ENCODE results near the gene IL12B. TPM values are rescaled to one million over a fixed set of nuclear protein-coding genes. Genes with fewer than 3 reads are reported as not detected.

IL12B gene
- total RNA-seq, 2 experiments from 2014 or later: not detected

- ChIA-PET POLR2A (no interaction called here), CTCF (interaction anchor here (1.1 kb wide), 1 partner anchor 72 kb away, joined by 3 read pairs; no protein-coding TSS in a partner anchor)
These were observed 7.0 kb upstream of the IL12B start for GRCh38 chr5:159337016-159337955.

DNA sequence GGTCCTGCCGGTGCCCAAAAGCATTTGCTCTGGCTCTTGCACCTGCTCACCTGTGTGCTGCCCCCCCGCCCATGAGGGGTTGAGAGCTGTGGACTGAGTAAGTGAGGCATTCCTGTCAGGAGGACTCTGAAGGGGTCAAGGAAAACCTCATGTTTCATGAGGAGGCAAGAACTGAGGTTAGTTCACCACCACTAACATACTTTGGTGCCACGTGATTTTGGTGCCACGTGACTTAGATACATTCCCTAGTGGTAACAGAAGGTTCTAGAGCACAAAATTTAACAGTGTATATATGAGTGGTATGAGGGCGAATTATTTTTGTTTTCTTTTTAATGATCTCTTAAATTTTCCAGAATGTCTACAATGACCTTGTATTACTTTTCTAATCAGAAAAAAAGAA is 6.3 kb upstream of the IL12B start:
- CTCF ChIA-PET: interaction anchor here (1.1 kb wide), 1 partner anchor 73 kb away, joined by 3 read pairs; no protein-coding TSS in a partner anchor
- POLR2A ChIA-PET: no interaction called here

GRCh38 chr5:159333545-159333925 is 3.2 kb upstream of the IL12B start:
- POLR2A ChIA-PET: no interaction called here
- CTCF ChIA-PET: no interaction called here

- POLR2A ChIA-PET: no interaction called here
- CTCF ChIA-PET: no interaction called here
These were observed 2.7 kb upstream of the IL12B start for GRCh38 chr5:159332800-159333544.

GRCh38 chr5:159331093-159331973 is 1.0 kb upstream of the IL12B start:
- ChIA-PET CTCF (interaction anchor here (1.1 kb wide), 1 partner anchor 199 kb away, joined by 3 read pairs; no protein-coding TSS in a partner anchor), POLR2A (no interaction called here)

DNA sequence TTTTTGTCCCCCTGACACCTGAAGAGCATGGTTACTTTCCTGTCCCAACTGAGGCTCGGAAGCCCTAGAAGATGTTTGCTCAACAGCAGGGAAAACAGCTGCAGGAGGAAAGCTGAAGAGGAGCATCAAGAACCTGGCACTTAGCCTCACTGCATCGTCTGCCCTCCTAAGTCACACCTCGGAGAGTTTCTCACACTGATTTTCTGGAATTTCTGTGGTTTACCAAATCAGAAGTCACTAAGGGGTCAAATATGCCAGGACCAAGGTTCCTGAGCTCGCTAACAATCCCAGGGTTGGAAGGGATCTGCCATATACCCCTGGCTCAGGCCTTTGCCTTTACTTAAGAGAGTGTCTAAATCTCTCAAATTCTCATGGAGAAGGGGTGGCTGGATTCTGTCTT is 5.3 kb downstream of the IL12B start:
- CTCF ChIA-PET: no interaction called here

GRCh38 chr5:159324102-159324755 is 6.1 kb downstream of the IL12B start:
- CTCF ChIA-PET: interaction anchor here (0.6 kb wide), 1 partner anchor 850 kb away, joined by 3 read pairs; no protein-coding TSS in a partner anchor
- POLR2A ChIA-PET: no interaction called here

More for the DNA sequence above, 5.3 kb downstream of the IL12B start:
- POLR2A ChIA-PET: no interaction called here

- ChIA-PET POLR2A (no interaction called here), CTCF (interaction anchor here (1.6 kb wide), 1 partner anchor 165 kb away, joined by 4 read pairs; no protein-coding TSS in a partner anchor)
These were observed 8.1 kb downstream of the IL12B start for GRCh38 chr5:159322180-159322579.

GRCh38 chr5:159319832-159320231 is 10.5 kb downstream of the IL12B start:
- ChIA-PET CTCF (no interaction called here), POLR2A (no interaction called here)

- ChIA-PET POLR2A (no interaction called here), CTCF (no interaction called here)
These were observed 10.9 kb downstream of the IL12B start for GRCh38 chr5:159319363-159319762.

DNA sequence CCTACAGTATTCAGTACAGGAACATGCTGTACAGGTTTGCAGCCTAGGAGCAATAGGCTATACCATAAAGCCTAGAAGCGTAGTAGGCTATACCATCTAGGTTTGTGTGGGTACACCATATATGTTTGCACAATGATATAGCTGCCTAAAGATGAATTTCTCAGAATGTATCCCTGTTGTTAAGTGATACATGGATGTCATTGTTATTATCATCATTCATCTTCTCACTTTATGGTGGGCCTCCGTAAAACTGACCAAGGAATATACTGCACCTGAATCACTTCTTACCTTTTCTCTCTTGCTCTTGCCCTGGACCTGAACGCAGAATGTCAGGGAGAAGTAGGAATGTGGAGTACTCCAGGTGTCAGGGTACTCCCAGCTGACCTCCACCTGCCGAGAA is 11.8 kb downstream of the IL12B start:
- ChIA-PET CTCF (no interaction called here), POLR2A (no interaction called here)

GRCh38 chr5:159317849-159318248 is 12.4 kb downstream of the IL12B start:
- ChIA-PET POLR2A (no interaction called here), CTCF (interaction anchor here (1.8 kb wide), 1 partner anchor 161 kb away, joined by 10 read pairs; no protein-coding TSS in a partner anchor)

- ChIA-PET POLR2A (no interaction called here), CTCF (interaction anchor here (1.1 to 1.8 kb wide), 3 partner anchors 10 to 161 kb away, joined by 3 to 10 read pairs (median 5); no protein-coding TSS in a partner anchor)
These were observed 13.5 kb downstream of the IL12B start for GRCh38 chr5:159316519-159317383.

DNA sequence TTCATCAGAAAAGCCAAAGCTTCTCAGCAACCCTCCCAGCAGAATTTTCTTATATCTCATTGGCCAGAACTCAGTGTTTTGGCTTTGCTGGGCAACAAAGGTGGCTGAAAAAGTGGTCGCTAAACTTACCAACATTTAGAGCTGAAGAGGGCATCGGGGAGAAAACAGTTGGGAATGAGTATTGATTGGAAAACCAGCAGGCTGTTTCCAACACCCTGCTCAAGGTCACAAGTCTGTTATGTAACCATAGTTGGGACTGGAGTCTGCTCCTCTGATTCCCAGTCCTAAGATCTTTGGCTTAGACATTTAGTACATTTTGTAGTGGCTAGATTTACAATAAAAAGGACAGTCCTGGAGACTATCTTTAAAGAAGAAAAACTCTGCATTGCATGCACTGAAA is 17.1 kb downstream of the IL12B start:
- ChIA-PET POLR2A (no interaction called here), CTCF (no interaction called here)

DNA sequence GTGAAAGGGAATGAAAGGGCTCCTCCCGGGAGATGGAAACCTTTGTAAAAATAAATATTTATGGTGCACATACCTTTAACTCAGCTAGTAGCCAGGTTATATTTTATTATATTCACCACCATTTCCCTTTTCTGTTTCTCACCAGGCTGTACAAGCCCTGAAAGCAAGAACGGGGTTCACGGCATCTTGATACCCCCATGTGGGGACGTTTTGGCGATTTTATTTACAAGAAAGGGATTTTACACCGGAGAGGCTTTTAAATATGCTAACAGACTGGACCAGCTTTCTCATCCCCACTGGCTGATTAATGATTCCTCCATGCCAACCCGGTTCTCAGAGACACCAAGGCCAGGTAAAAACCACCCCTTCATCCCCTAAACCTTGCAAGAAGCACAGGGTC is 19.2 kb downstream of the IL12B start:
- ChIA-PET POLR2A (no interaction called here), CTCF (interaction anchor here (1.2 to 1.3 kb wide), 2 partner anchors 25 to 154 kb away, joined by 3 to 6 read pairs; no protein-coding TSS in a partner anchor)

GRCh38 chr5:159310511-159310910 is 19.8 kb downstream of the IL12B start:
- POLR2A ChIA-PET: no interaction called here
- CTCF ChIA-PET: interaction anchor here (1.2 to 1.3 kb wide), 2 partner anchors 24 to 154 kb away, joined by 3 to 6 read pairs; no protein-coding TSS in a partner anchor

- ChIA-PET CTCF (interaction anchor here (1.3 kb wide), 1 partner anchor 153 kb away, joined by 6 read pairs; no protein-coding TSS in a partner anchor), POLR2A (no interaction called here)
These were observed 20.4 kb downstream of the IL12B start for GRCh38 chr5:159309689-159310433.
